GM12872 (cell line): Measurements from ENCODE around the gene CCDC50.

Experiments
- TF ChIP-seq, protein P1 (sequence below): IDR thresholded peaks from 3 replicates; pipeline ENCODE4 v1.5.1; 2011; ENCODE audit warnings: low read depth, mild to moderate bottlenecking, low read length, moderate library complexity; ENCODE audit not compliant: insufficient read depth

Gene CCDC50

GRCh38 chr3:191331388-191331787 is 2.2 kb downstream of the CCDC50 start:
- TF ChIP-seq, protein P1, sequence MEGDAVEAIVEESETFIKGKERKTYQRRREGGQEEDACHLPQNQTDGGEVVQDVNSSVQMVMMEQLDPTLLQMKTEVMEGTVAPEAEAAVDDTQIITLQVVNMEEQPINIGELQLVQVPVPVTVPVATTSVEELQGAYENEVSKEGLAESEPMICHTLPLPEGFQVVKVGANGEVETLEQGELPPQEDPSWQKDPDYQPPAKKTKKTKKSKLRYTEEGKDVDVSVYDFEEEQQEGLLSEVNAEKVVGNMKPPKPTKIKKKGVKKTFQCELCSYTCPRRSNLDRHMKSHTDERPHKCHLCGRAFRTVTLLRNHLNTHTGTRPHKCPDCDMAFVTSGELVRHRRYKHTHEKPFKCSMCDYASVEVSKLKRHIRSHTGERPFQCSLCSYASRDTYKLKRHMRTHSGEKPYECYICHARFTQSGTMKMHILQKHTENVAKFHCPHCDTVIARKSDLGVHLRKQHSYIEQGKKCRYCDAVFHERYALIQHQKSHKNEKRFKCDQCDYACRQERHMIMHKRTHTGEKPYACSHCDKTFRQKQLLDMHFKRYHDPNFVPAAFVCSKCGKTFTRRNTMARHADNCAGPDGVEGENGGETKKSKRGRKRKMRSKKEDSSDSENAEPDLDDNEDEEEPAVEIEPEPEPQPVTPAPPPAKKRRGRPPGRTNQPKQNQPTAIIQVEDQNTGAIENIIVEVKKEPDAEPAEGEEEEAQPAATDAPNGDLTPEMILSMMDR, result no peak

DNA sequence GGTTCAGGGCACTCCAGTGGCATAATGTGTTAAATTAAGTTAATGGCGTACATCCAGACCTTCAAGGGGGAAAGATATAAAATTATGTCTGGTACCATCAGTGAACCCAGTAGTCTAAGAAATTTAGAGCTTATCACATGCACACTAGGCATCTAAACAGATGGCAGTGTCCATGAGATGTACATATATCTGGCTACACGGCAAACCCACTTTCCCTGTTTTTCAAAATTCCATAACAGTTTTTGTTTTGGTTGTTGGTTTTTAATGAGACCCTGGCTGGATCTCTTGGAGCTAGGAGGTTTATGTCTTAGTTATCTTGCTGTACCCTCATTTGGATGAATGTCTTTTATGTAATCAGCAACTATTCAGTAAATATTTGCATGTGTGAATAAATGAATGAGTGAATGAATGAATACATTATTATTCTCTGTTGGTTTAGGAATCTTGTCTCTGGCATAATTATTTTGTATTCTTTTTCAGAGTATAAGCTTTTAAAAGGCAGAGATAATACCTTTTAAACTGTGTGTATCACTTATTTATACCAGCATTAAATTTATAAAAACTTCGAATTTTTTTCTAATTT is 4.2 kb downstream of the CCDC50 start:
- TF ChIP-seq, protein P1, result no peak

DNA sequence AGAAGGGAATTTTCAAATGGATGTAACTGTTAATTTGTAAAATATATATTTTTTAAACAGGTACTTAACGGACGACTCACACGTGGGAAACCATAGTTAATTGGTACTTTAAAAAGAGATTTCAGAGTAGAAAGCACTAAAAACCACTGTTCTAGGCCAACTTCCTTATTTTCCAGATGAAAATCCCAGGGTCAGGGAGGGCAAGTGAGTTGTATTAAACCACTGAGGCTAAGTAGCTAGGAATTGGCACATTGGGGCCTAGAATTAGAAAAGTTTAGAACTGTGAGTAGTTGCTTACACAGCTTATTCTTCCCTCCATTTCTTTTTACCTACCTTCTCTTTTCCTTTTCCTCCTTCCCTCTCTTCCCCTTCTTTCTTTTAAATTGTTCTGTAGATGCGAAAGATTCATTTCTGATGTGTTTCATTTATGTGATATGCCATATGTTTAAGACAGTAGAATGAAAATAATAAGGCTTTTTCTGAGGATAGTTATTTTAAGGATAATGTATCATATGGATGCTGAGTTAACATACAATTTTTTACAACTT is 5.2 kb downstream of the CCDC50 start:
- TF ChIP-seq, protein P1, result no peak

DNA sequence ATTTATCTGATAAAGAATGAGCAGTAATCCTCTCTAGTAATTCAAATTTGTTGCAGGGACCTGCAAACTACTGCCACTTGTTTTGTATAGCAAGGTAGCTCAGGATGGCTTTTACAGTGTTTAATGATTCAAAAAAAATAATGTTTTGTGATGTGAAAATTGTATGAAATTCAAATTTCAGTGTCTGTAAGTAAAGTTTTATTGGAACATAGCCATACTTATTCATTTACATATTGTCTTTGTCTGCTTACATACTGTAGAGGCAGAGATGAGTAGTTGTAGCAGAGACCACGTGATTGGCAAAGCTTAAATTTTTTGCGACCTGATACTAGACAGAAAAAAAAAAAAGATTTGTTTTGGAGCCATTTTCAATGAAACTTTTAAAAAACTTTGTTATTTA is 7.6 kb downstream of the CCDC50 start:
- TF ChIP-seq, protein P1, result no peak

GRCh38 chr3:191338177-191338488 is 8.9 kb downstream of the CCDC50 start:
- TF ChIP-seq, protein P1, result no peak

GRCh38 chr3:191339316-191339917 is 10.2 kb downstream of the CCDC50 start:
- TF ChIP-seq, protein P1, result no peak

DNA sequence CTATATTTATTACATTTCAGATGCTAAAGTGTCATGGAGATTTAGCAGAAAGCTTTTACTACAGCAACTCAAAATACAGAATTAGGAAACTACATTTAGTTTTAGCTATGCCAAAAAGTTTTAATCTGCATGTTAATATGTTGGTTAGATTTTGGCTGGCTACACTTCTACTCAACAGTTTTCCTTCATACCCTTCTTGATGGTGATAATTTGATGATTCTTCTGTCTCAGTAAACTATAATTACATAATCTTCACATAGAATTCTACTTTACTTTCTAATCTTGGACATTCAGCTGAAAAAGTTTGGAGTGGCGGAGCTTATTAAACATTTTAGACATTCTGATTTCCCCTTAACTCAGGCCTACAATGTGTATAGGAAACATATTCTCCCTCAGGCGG is 11.2 kb downstream of the CCDC50 start:
- TF ChIP-seq, protein P1, result no peak
